Measurements from ENCODE around the gene DNAJC5. TPM values are rescaled to one million over a fixed set of nuclear protein-coding genes. Genes with fewer than 3 reads are reported as not detected.

DNAJC5 gene
- total and polyA plus RNA-seq, 2 donors from 2014 or later, result 24.4 to 52.3 TPM

- no peaks in the 10 kb centered on the region for H3K27me3 ChIP-seq (ENCODE audit: control insufficient read depth, insufficient read depth, low read length)
- H3K9ac ChIP-seq (ENCODE audit: low read length in 3 of 3), result no peak overlapping the region
- no peak for DNase-seq
- intact Hi-C loops (cut with DNase I), result no loop called here
- H3K27ac ChIP-seq (ENCODE audit: low read depth in 2 of 2, low read length in 2 of 2), result no peak overlapping the region
- TF ChIP-seq, protein P1, sequence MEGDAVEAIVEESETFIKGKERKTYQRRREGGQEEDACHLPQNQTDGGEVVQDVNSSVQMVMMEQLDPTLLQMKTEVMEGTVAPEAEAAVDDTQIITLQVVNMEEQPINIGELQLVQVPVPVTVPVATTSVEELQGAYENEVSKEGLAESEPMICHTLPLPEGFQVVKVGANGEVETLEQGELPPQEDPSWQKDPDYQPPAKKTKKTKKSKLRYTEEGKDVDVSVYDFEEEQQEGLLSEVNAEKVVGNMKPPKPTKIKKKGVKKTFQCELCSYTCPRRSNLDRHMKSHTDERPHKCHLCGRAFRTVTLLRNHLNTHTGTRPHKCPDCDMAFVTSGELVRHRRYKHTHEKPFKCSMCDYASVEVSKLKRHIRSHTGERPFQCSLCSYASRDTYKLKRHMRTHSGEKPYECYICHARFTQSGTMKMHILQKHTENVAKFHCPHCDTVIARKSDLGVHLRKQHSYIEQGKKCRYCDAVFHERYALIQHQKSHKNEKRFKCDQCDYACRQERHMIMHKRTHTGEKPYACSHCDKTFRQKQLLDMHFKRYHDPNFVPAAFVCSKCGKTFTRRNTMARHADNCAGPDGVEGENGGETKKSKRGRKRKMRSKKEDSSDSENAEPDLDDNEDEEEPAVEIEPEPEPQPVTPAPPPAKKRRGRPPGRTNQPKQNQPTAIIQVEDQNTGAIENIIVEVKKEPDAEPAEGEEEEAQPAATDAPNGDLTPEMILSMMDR (IDR thresholded peaks at IDR 0.05; ENCODE audit: borderline replicate concordance, extremely low read depth, insufficient read depth), result no peak
- H3K9me3 ChIP-seq (ENCODE audit: control insufficient read depth in 2 of 3, insufficient read depth in 1 of 3, low read length in 3 of 3), result no peaks in the 10 kb centered on the region
- no peaks in the 10 kb centered on the region for H3K36me3 ChIP-seq (ENCODE audit: control insufficient read depth in 2 of 3, insufficient read depth in 3 of 3, low read length in 3 of 3)
- H3K4me3 ChIP-seq (ENCODE audit: low read length in 3 of 3), result no peak overlapping the region
- peaks cover 4 to 59% (median 14%) of the 10 kb centered on the region in 3 donors for H3K4me1 ChIP-seq (ENCODE audit: control insufficient read depth in 2 of 3, insufficient read depth in 2 of 3, low read depth in 1 of 3, low read length in 3 of 3)
- FAIRE-seq, result no peak
These were observed 57.2 kb downstream of the DNAJC5 start for GRCh38 chr20:63952210-63952535.

- Histone ChIP-seq H3K27me3 (ENCODE audit: control insufficient read depth, insufficient read depth, low read length) (no peaks in the 10 kb centered on the region), H3K9me3 (ENCODE audit: control insufficient read depth in 2 of 3, insufficient read depth in 1 of 3, low read length in 3 of 3) (no peaks in the 10 kb centered on the region), H3K9ac (ENCODE audit: low read length in 3 of 3) (no peak overlapping the region), H3K36me3 (ENCODE audit: control insufficient read depth in 2 of 3, insufficient read depth in 3 of 3, low read length in 3 of 3) (no peaks in the 10 kb centered on the region), H3K27ac (ENCODE audit: low read depth in 2 of 2, low read length in 2 of 2) (no peak overlapping the region), H3K4me3 (ENCODE audit: low read length in 3 of 3) (no peak overlapping the region), H3K4me1 (ENCODE audit: control insufficient read depth in 2 of 3, insufficient read depth in 2 of 3, low read depth in 1 of 3, low read length in 3 of 3) (peaks cover 4 to 63% (median 14%) of the 10 kb centered on the region in 3 donors)
- FAIRE-seq (no peak), DNase-seq (no peak)
- TF ChIP-seq, protein P1 (IDR thresholded peaks at IDR 0.05; ENCODE audit: borderline replicate concordance, extremely low read depth, insufficient read depth), result no peak
- intact Hi-C loops (cut with DNase I), result no loop called here
These were observed 57.8 kb downstream of the DNAJC5 start for GRCh38 chr20:63952769-63953168.

DNA sequence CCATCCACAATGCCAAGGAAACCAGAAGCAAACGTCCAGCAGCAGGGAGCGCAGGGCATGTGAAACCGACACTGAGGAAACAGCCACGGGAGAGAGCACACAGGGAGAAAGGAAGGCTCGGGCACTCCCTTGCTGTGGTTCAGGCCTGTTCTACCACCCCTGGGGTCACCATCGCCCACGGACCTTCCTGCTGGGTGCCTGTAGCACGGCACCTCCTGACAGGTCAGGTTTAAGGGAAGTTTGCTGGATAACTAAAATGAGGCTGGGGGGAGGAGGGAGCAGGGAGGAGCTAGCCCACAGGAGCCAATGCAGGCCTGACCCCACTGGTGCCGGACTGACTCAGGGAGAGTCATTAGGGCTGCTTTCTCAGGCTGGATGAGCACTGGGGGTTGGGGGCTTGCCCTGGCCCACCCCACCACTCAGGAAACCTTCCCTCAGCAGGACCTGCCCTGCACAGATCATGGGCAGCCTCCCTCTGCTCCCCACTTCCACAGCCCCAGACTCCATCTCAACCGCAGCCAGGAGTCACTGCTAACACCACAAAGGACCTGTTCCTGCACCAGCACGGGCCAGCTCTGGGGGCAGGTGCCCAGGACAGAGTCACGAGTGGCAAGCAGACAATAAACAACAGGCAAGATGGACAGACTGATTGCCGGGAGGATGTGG lies 59.0 kb downstream of the DNAJC5 start:
- no peaks in the 10 kb centered on the region for H3K36me3 ChIP-seq (ENCODE audit: control insufficient read depth in 2 of 3, insufficient read depth in 3 of 3, low read length in 3 of 3)
- H3K4me1 ChIP-seq (ENCODE audit: control insufficient read depth in 2 of 3, insufficient read depth in 2 of 3, low read depth in 1 of 3, low read length in 3 of 3), result peaks cover under 1 to 56% (median 14%) of the 10 kb centered on the region in 3 donors
- TF ChIP-seq, protein P1 (IDR thresholded peaks at IDR 0.05; ENCODE audit: borderline replicate concordance, extremely low read depth, insufficient read depth), result no peak
- peak overlapping the region in 1 of 3 donors; percentile 46 for H3K9ac ChIP-seq (ENCODE audit: low read length in 3 of 3)
- peak overlapping the region in 1 of 2 donors; percentile 8 for H3K27ac ChIP-seq (ENCODE audit: low read depth in 2 of 2, low read length in 2 of 2)
- intact Hi-C loops (cut with DNase I), result no loop called here
- H3K9me3 ChIP-seq (ENCODE audit: control insufficient read depth in 2 of 3, insufficient read depth in 1 of 3, low read length in 3 of 3), result no peaks in the 10 kb centered on the region
- FAIRE-seq (no peak), DNase-seq (no peak)
- H3K4me3 ChIP-seq (ENCODE audit: low read length in 3 of 3), result peak overlapping the region in 1 of 3 donors; percentile 78
- H3K27me3 ChIP-seq (ENCODE audit: control insufficient read depth, insufficient read depth, low read length), result no peaks in the 10 kb centered on the region

Measured in kidney (tissue), 14 donors.